Activated T-cell treated with anti-CD3 and anti-CD28 coated beads for 4 hours (primary cell): ENCODE results near the gene HIPK3.
"Not testable (repeated sequence)": the region's sequence is repeated elsewhere in the genome, so short reads cannot be mapped to it uniquely, and the experiment has no call there.

Experiments used
- DNase-seq: peaks from one replicate; pipeline ENCODE4 v3.0.0-alpha.2; 2020

Gene HIPK3

GRCh38 chr11:33259869-33260268 lies 2.7 kb downstream of the HIPK3 start:
- DNase-seq, result no peak

GRCh38 chr11:33261350-33261749 lies 4.2 kb downstream of the HIPK3 start:
- DNase-seq, result not testable (repeated sequence)

GRCh38 chr11:33262011-33262645 lies 4.9 kb downstream of the HIPK3 start:
- DNase-seq, result no peak

- DNase-seq, result no peak
Observed at GRCh38 chr11:33263549-33263948, 6.4 kb downstream of the HIPK3 start.

- DNase-seq, result no peak
Observed at GRCh38 chr11:33264926-33265325, 7.7 kb downstream of the HIPK3 start.

- DNase-seq, result no peak
Observed at GRCh38 chr11:33266393-33267215, 9.4 kb downstream of the HIPK3 start.

GRCh38 chr11:33268945-33269540 lies 11.9 kb downstream of the HIPK3 start:
- DNase-seq, result no peak

- DNase-seq, result no peak
Observed at GRCh38 chr11:33269822-33270221, 12.6 kb downstream of the HIPK3 start.

- no peak for DNase-seq
Observed at GRCh38 chr11:33271059-33271458, 13.9 kb downstream of the HIPK3 start.

- DNase-seq, result no peak
Observed at GRCh38 chr11:33272338-33273107, 15.3 kb downstream of the HIPK3 start.

- no peak for DNase-seq
Observed at GRCh38 chr11:33273656-33274055, 16.5 kb downstream of the HIPK3 start.

- DNase-seq, result no peak
Observed at GRCh38 chr11:33280411-33280810, 23.2 kb downstream of the HIPK3 start.

GRCh38 chr11:33281758-33282157 lies 24.6 kb downstream of the HIPK3 start:
- no peak for DNase-seq

- no peak for DNase-seq
Observed at GRCh38 chr11:33284818-33285217, 27.6 kb downstream of the HIPK3 start.

GRCh38 chr11:33290319-33290718 lies 33.1 kb downstream of the HIPK3 start:
- no peak for DNase-seq

- DNase-seq, result no peak
Observed at GRCh38 chr11:33291004-33291777, 34.0 kb downstream of the HIPK3 start.

- DNase-seq, result no peak
Observed at GRCh38 chr11:33292311-33292710, 35.1 kb downstream of the HIPK3 start.

GRCh38 chr11:33294224-33294623 lies 37.0 kb downstream of the HIPK3 start:
- no peak for DNase-seq

GRCh38 chr11:33294797-33295196 lies 37.6 kb downstream of the HIPK3 start:
- DNase-seq, result no peak

GRCh38 chr11:33296695-33297094 lies 39.5 kb downstream of the HIPK3 start:
- no peak for DNase-seq

GRCh38 chr11:33303541-33303940 lies 46.4 kb downstream of the HIPK3 start:
- no peak for DNase-seq

- not testable (repeated sequence) for DNase-seq
Observed at GRCh38 chr11:33306821-33307220, 49.6 kb downstream of the HIPK3 start.
